ENCODE results near the gene SH3PXD2A.

The SH3PXD2A gene

GRCh38 chr10:103799341-103799740, 56.0 kb downstream of the SH3PXD2A start:
- Histone ChIP-seq H3K9me3 (ENCODE audit: control insufficient read depth in 2 of 2, low read length in 2 of 2) (no peaks in the 10 kb centered on the region), H3K4me1 (ENCODE audit: control insufficient read depth in 2 of 2, insufficient read depth in 2 of 2, low read length in 2 of 2) (peaks cover 35 to 52% of the 10 kb centered on the region in 2 donors), H3K9ac (ENCODE audit: low read depth in 1 of 2, low read length in 2 of 2) (no peak overlapping the region), H3K36me3 (ENCODE audit: control insufficient read depth in 2 of 2, insufficient read depth in 2 of 2, low read length in 2 of 2) (peaks cover 22 to 24% of the 10 kb centered on the region in 2 donors), H3K27me3 (ENCODE audit: control insufficient read depth in 2 of 2, insufficient read depth in 2 of 2, low read length in 2 of 2) (no peaks in the 10 kb centered on the region), H3K4me3 (ENCODE audit: low read length in 2 of 2) (no peak overlapping the region), H3K27ac (ENCODE audit: low read depth in 2 of 2, low read length in 2 of 2) (no peak overlapping the region)

DNA sequence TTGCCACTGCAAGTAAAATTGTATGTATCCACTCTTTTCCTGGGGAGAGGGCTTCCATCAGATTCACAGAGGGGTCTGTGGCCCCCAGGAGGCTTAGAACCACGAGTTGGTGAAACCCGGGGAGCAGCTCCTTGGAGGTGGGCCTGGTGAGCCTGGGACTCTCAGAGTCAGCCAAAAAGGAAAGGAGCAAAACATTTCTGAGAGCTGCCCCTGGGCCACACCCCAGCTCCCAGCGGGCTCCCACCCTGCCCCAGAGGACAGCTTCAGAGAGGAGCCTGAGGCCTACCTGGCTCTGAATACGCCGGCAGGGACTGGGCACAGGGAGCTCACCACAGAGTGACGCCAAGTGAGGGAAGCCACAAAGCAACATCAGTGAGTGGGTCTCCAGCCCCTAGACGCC, 56.9 kb downstream of the SH3PXD2A start:
- H3K36me3 ChIP-seq (ENCODE audit: control insufficient read depth in 2 of 2, insufficient read depth in 2 of 2, low read length in 2 of 2) = peaks cover 22 to 24% of the 10 kb centered on the region in 2 donors
- no peak overlapping the region for H3K4me3 ChIP-seq (ENCODE audit: low read length in 2 of 2)
- H3K27me3 ChIP-seq (ENCODE audit: control insufficient read depth in 2 of 2, insufficient read depth in 2 of 2, low read length in 2 of 2) = no peaks in the 10 kb centered on the region
- H3K9me3 ChIP-seq (ENCODE audit: control insufficient read depth in 2 of 2, low read length in 2 of 2) = no peaks in the 10 kb centered on the region
- H3K4me1 ChIP-seq (ENCODE audit: control insufficient read depth in 2 of 2, insufficient read depth in 2 of 2, low read length in 2 of 2) = peaks cover 30 to 55% of the 10 kb centered on the region in 2 donors
- H3K27ac ChIP-seq (ENCODE audit: low read depth in 2 of 2, low read length in 2 of 2) = no peak overlapping the region
- H3K9ac ChIP-seq (ENCODE audit: low read depth in 1 of 2, low read length in 2 of 2) = no peak overlapping the region

GRCh38 chr10:103797857-103798256, 57.5 kb downstream of the SH3PXD2A start:
- no peak overlapping the region for H3K27ac ChIP-seq (ENCODE audit: low read depth in 2 of 2, low read length in 2 of 2)
- H3K4me3 ChIP-seq (ENCODE audit: low read length in 2 of 2) = no peak overlapping the region
- no peaks in the 10 kb centered on the region for H3K9me3 ChIP-seq (ENCODE audit: control insufficient read depth in 2 of 2, low read length in 2 of 2)
- no peaks in the 10 kb centered on the region for H3K27me3 ChIP-seq (ENCODE audit: control insufficient read depth in 2 of 2, insufficient read depth in 2 of 2, low read length in 2 of 2)
- peaks cover 29 to 54% of the 10 kb centered on the region in 2 donors for H3K4me1 ChIP-seq (ENCODE audit: control insufficient read depth in 2 of 2, insufficient read depth in 2 of 2, low read length in 2 of 2)
- H3K9ac ChIP-seq (ENCODE audit: low read depth in 1 of 2, low read length in 2 of 2) = no peak overlapping the region
- peaks cover 22 to 24% of the 10 kb centered on the region in 2 donors for H3K36me3 ChIP-seq (ENCODE audit: control insufficient read depth in 2 of 2, insufficient read depth in 2 of 2, low read length in 2 of 2)

DNA sequence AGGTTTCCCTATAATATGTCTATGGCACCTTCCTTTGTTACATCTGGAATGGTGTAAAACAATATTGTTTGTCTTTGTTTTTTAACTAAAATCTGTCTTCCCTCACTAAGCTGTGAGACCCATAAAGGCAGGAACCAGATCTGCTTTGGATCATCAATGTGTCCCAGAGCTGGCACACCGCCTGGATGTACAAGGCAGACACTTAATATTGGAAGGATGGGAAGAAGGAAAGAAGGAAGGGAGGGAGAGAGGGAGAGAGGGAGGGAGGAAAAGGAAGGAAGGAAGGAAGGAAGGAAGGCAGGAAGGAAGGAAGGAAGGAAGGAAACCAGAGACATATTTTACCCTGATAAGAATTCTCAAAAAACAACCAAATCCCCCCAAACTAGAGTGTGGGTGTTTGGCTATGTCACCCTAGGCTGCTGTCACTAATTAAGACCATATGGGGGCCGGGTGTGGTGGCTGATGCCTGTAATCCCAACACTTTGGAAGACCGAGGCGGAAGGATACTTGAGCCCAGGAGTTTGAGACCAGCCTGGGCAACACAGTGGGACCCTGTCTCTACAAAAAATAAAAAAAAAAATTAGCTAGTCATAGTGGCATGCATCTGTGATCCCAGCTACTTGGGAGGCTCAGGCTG, 59.6 kb downstream of the SH3PXD2A start:
- Histone ChIP-seq H3K4me1 (ENCODE audit: control insufficient read depth in 2 of 2, insufficient read depth in 2 of 2, low read length in 2 of 2) (peaks cover 38 to 60% of the 10 kb centered on the region in 2 donors), H3K9me3 (ENCODE audit: control insufficient read depth in 2 of 2, low read length in 2 of 2) (no peaks in the 10 kb centered on the region), H3K27me3 (ENCODE audit: control insufficient read depth in 2 of 2, insufficient read depth in 2 of 2, low read length in 2 of 2) (no peaks in the 10 kb centered on the region), H3K4me3 (ENCODE audit: low read length in 2 of 2) (no peak overlapping the region), H3K36me3 (ENCODE audit: control insufficient read depth in 2 of 2, insufficient read depth in 2 of 2, low read length in 2 of 2) (peaks cover 21 to 22% of the 10 kb centered on the region in 2 donors), H3K9ac (ENCODE audit: low read depth in 1 of 2, low read length in 2 of 2) (no peak overlapping the region), H3K27ac (ENCODE audit: low read depth in 2 of 2, low read length in 2 of 2) (peak overlapping the region; percentile 59 to 99)

DNA sequence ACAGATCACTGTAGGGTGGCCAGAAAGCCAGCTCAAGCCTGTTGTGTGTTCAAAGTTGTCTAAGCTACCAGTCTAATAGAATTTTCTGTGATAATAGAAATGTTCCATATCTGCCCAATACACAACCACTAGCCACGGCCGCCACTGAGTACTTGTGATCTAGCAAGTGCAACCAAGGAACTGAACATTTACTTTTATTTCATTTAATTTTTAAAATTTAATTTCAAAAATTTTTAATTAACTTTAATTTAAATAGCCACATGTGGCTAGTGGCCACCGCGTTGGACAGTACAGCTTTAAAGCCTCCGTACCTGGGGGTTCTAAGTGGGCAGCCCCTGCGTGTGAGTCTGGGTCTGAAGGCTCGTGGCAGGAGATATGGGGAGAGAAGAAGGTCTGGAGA, 60.4 kb downstream of the SH3PXD2A start:
- Histone ChIP-seq H3K27me3 (ENCODE audit: control insufficient read depth in 2 of 2, insufficient read depth in 2 of 2, low read length in 2 of 2) (no peaks in the 10 kb centered on the region), H3K9ac (ENCODE audit: low read depth in 1 of 2, low read length in 2 of 2) (peak overlapping the region; percentile 56 to 63), H3K4me1 (ENCODE audit: control insufficient read depth in 2 of 2, insufficient read depth in 2 of 2, low read length in 2 of 2) (peaks cover 36 to 58% of the 10 kb centered on the region in 2 donors), H3K27ac (ENCODE audit: low read depth in 2 of 2, low read length in 2 of 2) (peak overlapping the region; percentile 96 to 99), H3K9me3 (ENCODE audit: control insufficient read depth in 2 of 2, low read length in 2 of 2) (no peaks in the 10 kb centered on the region), H3K4me3 (ENCODE audit: low read length in 2 of 2) (peak overlapping the region in 1 of 2 donors; percentile 38), H3K36me3 (ENCODE audit: control insufficient read depth in 2 of 2, insufficient read depth in 2 of 2, low read length in 2 of 2) (peaks cover 16% of the 10 kb centered on the region in 2 donors)

DNA sequence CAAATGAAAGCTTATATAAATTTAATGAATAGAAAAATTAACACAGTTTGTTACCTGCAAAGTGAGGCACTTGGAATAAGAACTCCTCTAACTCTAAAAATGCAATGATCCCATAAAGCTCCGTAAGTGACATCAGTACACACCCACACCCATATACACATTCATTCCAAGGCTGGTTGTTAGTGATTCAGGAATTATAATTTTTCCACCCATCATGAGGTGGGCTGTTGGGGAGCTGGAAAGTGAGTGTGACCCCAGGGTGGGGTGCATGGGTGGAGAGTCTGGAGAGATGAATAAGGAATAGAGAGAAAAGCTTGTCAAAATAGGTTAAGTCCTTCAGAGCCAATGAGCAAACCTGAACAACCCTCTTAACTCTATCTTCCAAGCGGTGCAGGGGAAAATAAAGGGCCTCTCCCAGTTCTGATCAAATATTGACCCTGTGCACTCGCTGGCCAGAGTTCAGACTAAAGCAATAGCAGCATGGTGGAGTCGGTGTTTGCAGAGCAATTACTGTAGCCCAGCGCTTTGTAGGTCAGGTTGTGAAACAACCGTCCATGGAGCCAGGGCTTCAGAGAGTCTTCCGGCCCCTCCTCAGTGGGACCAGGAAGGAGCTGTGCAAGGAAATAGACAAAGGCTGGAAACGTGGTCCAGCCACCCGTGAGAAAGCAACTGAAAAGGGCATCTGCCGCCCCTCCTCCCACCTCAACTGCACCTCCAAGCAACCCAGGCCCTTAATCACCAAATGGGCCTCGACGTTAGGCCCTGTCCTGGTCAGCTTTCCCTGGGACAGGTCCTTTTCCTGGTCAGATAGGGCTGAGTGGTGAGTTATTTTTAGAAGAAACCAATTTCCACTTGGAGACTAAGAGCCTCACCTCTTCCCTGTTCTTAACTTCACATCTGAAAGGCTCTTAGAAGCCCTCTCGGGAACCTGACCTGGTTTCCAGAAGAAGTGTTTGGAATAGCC, 61.2 kb downstream of the SH3PXD2A start:
- Histone ChIP-seq H3K27me3 (ENCODE audit: control insufficient read depth in 2 of 2, insufficient read depth in 2 of 2, low read length in 2 of 2) (no peaks in the 10 kb centered on the region), H3K4me1 (ENCODE audit: control insufficient read depth in 2 of 2, insufficient read depth in 2 of 2, low read length in 2 of 2) (peaks cover 44 to 62% of the 10 kb centered on the region in 2 donors), H3K27ac (ENCODE audit: low read depth in 2 of 2, low read length in 2 of 2) (peak overlapping the region; percentile 96 to 99), H3K9ac (ENCODE audit: low read depth in 1 of 2, low read length in 2 of 2) (peak overlapping the region; percentile 64 to 79), H3K36me3 (ENCODE audit: control insufficient read depth in 2 of 2, insufficient read depth in 2 of 2, low read length in 2 of 2) (peaks cover 10 to 11% of the 10 kb centered on the region in 2 donors), H3K9me3 (ENCODE audit: control insufficient read depth in 2 of 2, low read length in 2 of 2) (no peaks in the 10 kb centered on the region), H3K4me3 (ENCODE audit: low read length in 2 of 2) (peak overlapping the region; percentile 36 to 38)

DNA sequence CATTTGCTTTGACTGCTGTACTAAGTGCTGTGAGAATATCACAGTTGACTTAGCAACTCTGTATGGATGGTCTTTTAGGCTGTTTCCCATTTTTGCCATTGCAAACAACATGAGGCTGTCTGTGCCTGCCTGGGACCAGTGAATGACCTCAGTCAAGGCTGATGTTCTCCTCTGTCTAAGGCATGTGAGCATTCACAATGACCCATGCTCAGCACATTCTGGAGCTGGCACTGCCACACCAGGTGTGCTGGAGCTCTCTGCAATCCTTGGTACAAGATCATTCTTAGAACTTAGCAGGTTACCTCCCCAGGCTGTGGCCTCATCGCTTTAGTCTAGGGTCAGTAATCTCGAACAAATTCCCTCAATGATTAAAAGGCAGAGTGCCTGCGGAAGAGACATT, 61.9 kb downstream of the SH3PXD2A start:
- H3K27me3 ChIP-seq (ENCODE audit: control insufficient read depth in 2 of 2, insufficient read depth in 2 of 2, low read length in 2 of 2) = no peaks in the 10 kb centered on the region
- peak overlapping the region; percentile 64 to 79 for H3K9ac ChIP-seq (ENCODE audit: low read depth in 1 of 2, low read length in 2 of 2)
- peak overlapping the region; percentile 16 to 36 for H3K4me3 ChIP-seq (ENCODE audit: low read length in 2 of 2)
- peak overlapping the region; percentile 96 to 99 for H3K27ac ChIP-seq (ENCODE audit: low read depth in 2 of 2, low read length in 2 of 2)
- H3K36me3 ChIP-seq (ENCODE audit: control insufficient read depth in 2 of 2, insufficient read depth in 2 of 2, low read length in 2 of 2) = peaks cover 6% of the 10 kb centered on the region in 2 donors
- no peaks in the 10 kb centered on the region for H3K9me3 ChIP-seq (ENCODE audit: control insufficient read depth in 2 of 2, low read length in 2 of 2)
- peaks cover 49 to 67% of the 10 kb centered on the region in 2 donors for H3K4me1 ChIP-seq (ENCODE audit: control insufficient read depth in 2 of 2, insufficient read depth in 2 of 2, low read length in 2 of 2)

GRCh38 chr10:103792547-103792946, 62.8 kb downstream of the SH3PXD2A start:
- Histone ChIP-seq H3K4me3 (ENCODE audit: low read length in 2 of 2) (peak overlapping the region in 1 of 2 donors; percentile 32), H3K27ac (ENCODE audit: low read depth in 2 of 2, low read length in 2 of 2) (peak overlapping the region; percentile 96 to 99), H3K36me3 (ENCODE audit: control insufficient read depth in 2 of 2, insufficient read depth in 2 of 2, low read length in 2 of 2) (peaks cover 4 to 6% of the 10 kb centered on the region in 2 donors), H3K9ac (ENCODE audit: low read depth in 1 of 2, low read length in 2 of 2) (peak overlapping the region; percentile 20 to 79), H3K9me3 (ENCODE audit: control insufficient read depth in 2 of 2, low read length in 2 of 2) (no peaks in the 10 kb centered on the region), H3K4me1 (ENCODE audit: control insufficient read depth in 2 of 2, insufficient read depth in 2 of 2, low read length in 2 of 2) (peaks cover 49 to 73% of the 10 kb centered on the region in 2 donors), H3K27me3 (ENCODE audit: control insufficient read depth in 2 of 2, insufficient read depth in 2 of 2, low read length in 2 of 2) (no peaks in the 10 kb centered on the region)

DNA sequence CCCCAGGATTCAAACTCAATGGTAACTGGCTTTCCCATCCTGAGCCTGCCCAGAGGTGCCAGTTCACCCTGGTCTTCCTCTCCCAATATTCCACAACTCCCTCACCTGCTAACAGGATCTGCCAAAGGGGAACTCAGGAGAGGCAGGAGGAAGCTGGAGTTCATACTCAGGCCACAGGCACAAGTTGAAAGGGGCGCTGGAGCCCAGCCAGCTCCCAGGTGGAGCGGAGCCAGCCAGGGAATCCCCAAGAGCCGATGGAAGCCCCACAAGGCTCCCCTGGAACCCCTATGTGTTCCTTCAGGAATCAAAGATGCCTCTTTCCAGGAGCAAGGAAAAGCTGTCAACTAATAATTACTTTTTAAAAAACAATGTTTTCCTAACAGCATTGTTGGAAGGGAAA, 63.5 kb downstream of the SH3PXD2A start:
- H3K27me3 ChIP-seq (ENCODE audit: control insufficient read depth in 2 of 2, insufficient read depth in 2 of 2, low read length in 2 of 2) = no peaks in the 10 kb centered on the region
- H3K9me3 ChIP-seq (ENCODE audit: control insufficient read depth in 2 of 2, low read length in 2 of 2) = no peaks in the 10 kb centered on the region
- H3K4me3 ChIP-seq (ENCODE audit: low read length in 2 of 2) = no peak overlapping the region
- peaks cover 0 to 3% of the 10 kb centered on the region in 2 donors for H3K36me3 ChIP-seq (ENCODE audit: control insufficient read depth in 2 of 2, insufficient read depth in 2 of 2, low read length in 2 of 2)
- peak overlapping the region; percentile 96 to 99 for H3K27ac ChIP-seq (ENCODE audit: low read depth in 2 of 2, low read length in 2 of 2)
- H3K9ac ChIP-seq (ENCODE audit: low read depth in 1 of 2, low read length in 2 of 2) = peak overlapping the region; percentile 20 to 79
- peaks cover 54 to 80% of the 10 kb centered on the region in 2 donors for H3K4me1 ChIP-seq (ENCODE audit: control insufficient read depth in 2 of 2, insufficient read depth in 2 of 2, low read length in 2 of 2)

- no peaks in the 10 kb centered on the region for H3K9me3 ChIP-seq (ENCODE audit: control insufficient read depth in 2 of 2, low read length in 2 of 2)
- H3K36me3 ChIP-seq (ENCODE audit: control insufficient read depth in 2 of 2, insufficient read depth in 2 of 2, low read length in 2 of 2) = peaks cover 0 to 3% of the 10 kb centered on the region in 2 donors
- H3K4me3 ChIP-seq (ENCODE audit: low read length in 2 of 2) = no peak overlapping the region
- H3K27ac ChIP-seq (ENCODE audit: low read depth in 2 of 2, low read length in 2 of 2) = peak overlapping the region; percentile 96 to 99
- no peaks in the 10 kb centered on the region for H3K27me3 ChIP-seq (ENCODE audit: control insufficient read depth in 2 of 2, insufficient read depth in 2 of 2, low read length in 2 of 2)
- peak overlapping the region; percentile 20 to 72 for H3K9ac ChIP-seq (ENCODE audit: low read depth in 1 of 2, low read length in 2 of 2)
- H3K4me1 ChIP-seq (ENCODE audit: control insufficient read depth in 2 of 2, insufficient read depth in 2 of 2, low read length in 2 of 2) = peaks cover 57 to 84% of the 10 kb centered on the region in 2 donors
Measured at GRCh38 chr10:103791291-103791690, 64.1 kb downstream of the SH3PXD2A start.

All from mucosa of rectum (tissue), 2 donors.